Sigmoid colon (tissue), 4 donors: Measurements from ENCODE around the gene TECTB.

Source experiments
- POLR2A ChIP-seq, 2 donors: fragments of 450-650 bp; IDR thresholded peaks; one replicate each; pipeline ENCODE4 v1.6.1; 2016; ENCODE audit warnings: antibody characterized with exemption in 2 of 2, mild to moderate bottlenecking in 2 of 2, moderate library complexity in 2 of 2
- POLR2AphosphoS5 ChIP-seq, 4 donors: sonication (generic); formaldehyde crosslinking; IDR thresholded peaks; one replicate each; pipeline ENCODE4 v1.6.1; 2017; ENCODE audit warnings: antibody characterized with exemption in 4 of 4
- TF ChIP-seq, protein P1 (sequence below), 4 experiments: fragments of 450-650 bp in 3 of 4; fragments of 200-600 bp in 1 of 4; IDR thresholded peaks; one replicate each; pipeline ENCODE4 v1.5.1; 2016 to 2019; ENCODE audit warnings: antibody characterized with exemption in 4 of 4, mild to moderate bottlenecking in 3 of 4, moderate library complexity in 2 of 4

GRCh38 chr10:112347709-112348671 is 64.8 kb downstream of the TECTB start:
- TF ChIP-seq POLR2A (IDR thresholded peaks at IDR 0.05) (no peak), POLR2AphosphoS5 (IDR thresholded peaks at IDR 0.05) (no peak)
- TF ChIP-seq, protein P1, sequence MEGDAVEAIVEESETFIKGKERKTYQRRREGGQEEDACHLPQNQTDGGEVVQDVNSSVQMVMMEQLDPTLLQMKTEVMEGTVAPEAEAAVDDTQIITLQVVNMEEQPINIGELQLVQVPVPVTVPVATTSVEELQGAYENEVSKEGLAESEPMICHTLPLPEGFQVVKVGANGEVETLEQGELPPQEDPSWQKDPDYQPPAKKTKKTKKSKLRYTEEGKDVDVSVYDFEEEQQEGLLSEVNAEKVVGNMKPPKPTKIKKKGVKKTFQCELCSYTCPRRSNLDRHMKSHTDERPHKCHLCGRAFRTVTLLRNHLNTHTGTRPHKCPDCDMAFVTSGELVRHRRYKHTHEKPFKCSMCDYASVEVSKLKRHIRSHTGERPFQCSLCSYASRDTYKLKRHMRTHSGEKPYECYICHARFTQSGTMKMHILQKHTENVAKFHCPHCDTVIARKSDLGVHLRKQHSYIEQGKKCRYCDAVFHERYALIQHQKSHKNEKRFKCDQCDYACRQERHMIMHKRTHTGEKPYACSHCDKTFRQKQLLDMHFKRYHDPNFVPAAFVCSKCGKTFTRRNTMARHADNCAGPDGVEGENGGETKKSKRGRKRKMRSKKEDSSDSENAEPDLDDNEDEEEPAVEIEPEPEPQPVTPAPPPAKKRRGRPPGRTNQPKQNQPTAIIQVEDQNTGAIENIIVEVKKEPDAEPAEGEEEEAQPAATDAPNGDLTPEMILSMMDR (IDR thresholded peaks at IDR 0.05) = no peak
